ENCODE results near the gene PLEKHG4B. TPM values are rescaled to one million over a fixed set of nuclear protein-coding genes. Genes with fewer than 3 reads are reported as not detected.

Gene PLEKHG4B
- total RNA-seq, 2 donors from 2014 or later: 8.9 to 14.4 TPM

DNA sequence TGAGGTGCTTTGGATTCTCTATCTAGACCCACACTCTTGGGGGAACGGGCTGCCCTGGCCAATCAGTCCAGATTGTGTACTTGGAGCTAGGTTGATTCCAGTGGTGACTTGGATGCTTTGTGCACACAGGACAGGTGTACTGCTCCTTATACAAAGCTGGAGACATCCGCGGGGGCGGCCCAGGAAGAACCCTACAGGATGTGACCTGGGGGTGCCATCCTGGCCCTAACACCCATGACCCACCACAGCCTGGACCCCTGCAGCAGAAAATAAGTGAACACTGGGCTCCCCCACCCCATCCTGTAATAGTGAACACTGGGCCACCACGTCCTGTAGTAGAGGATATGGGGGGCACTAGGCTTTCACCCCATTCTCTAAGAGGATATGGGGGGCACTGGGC, 12.1 kb upstream of the PLEKHG4B start:
- no peak overlapping the region for H3K4me3 ChIP-seq
- no peaks in the 10 kb centered on the region for H3K9me3 ChIP-seq
- no peaks in the 10 kb centered on the region for H3K27me3 ChIP-seq (replicated peaks; ENCODE audit: insufficient read depth)
- H3K36me3 ChIP-seq: no peaks in the 10 kb centered on the region
- H3K27ac ChIP-seq: no peak overlapping the region
- 97% methylated on average over 5 of the region's 5 CpGs for WGBS
- H3K4me1 ChIP-seq (replicated peaks): no peaks in the 10 kb centered on the region
- intact Hi-C loops (cut with DNase I): no loop called here
- DNase-seq (ENCODE audit: low spot score): no peak
- TF ChIP-seq POLR2AphosphoS5 (IDR thresholded peaks at IDR 0.05): no peak
- no peak for TF ChIP-seq POLR2A (IDR thresholded peaks at IDR 0.05)
- TF ChIP-seq CTCF (IDR thresholded peaks at IDR 0.05): no peak

GRCh38 chr5:81391-82021, 10.5 kb upstream of the PLEKHG4B start:
- intact Hi-C loops (cut with DNase I): no loop called here
- WGBS: 83% methylated on average over 19 of the region's 19 CpGs
- DNase-seq (ENCODE audit: low spot score): no peak
- no peaks in the 10 kb centered on the region for H3K9me3 ChIP-seq
- H3K4me1 ChIP-seq (replicated peaks): no peaks in the 10 kb centered on the region
- TF ChIP-seq POLR2A (IDR thresholded peaks at IDR 0.05) (no peak), CTCF (IDR thresholded peaks at IDR 0.05) (no peak), POLR2AphosphoS5 (IDR thresholded peaks at IDR 0.05) (no peak)
- no peaks in the 10 kb centered on the region for H3K36me3 ChIP-seq
- no peak overlapping the region for H3K4me3 ChIP-seq
- no peaks in the 10 kb centered on the region for H3K27me3 ChIP-seq (replicated peaks; ENCODE audit: insufficient read depth)
- H3K27ac ChIP-seq: no peak overlapping the region

DNA sequence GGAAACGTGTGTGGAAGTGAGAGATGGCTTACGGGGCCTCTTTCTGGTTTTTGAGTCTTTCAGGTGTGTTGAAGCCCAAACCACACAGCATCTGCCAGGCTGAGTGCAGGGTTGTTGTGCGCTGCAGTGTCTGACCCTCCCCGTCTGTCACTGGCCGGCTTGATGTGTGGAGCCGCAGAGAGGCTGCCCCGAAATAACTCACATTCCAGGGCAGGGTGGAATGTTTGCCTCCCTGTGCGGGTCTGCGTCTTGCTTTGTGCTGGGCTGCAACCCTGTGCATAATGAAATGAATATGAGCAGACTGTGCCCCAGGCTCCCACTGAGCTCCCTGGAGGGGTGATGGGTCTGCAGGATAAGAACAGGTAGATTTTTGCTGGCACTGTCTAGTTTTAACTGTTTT, 9.9 kb upstream of the PLEKHG4B start:
- intact Hi-C loops (cut with DNase I): no loop called here
- Histone ChIP-seq H3K27me3 (replicated peaks; ENCODE audit: insufficient read depth) (no peaks in the 10 kb centered on the region), H3K4me3 (no peak overlapping the region), H3K9me3 (no peaks in the 10 kb centered on the region), H3K36me3 (no peaks in the 10 kb centered on the region), H3K4me1 (replicated peaks) (no peaks in the 10 kb centered on the region), H3K27ac (no peak overlapping the region)
- DNase-seq (ENCODE audit: low spot score): no peak
- WGBS: 29% methylated on average over 9 of the region's 9 CpGs
- TF ChIP-seq CTCF (IDR thresholded peaks at IDR 0.05) (no peak), POLR2A (IDR thresholded peaks at IDR 0.05) (no peak), POLR2AphosphoS5 (IDR thresholded peaks at IDR 0.05) (no peak)

DNA sequence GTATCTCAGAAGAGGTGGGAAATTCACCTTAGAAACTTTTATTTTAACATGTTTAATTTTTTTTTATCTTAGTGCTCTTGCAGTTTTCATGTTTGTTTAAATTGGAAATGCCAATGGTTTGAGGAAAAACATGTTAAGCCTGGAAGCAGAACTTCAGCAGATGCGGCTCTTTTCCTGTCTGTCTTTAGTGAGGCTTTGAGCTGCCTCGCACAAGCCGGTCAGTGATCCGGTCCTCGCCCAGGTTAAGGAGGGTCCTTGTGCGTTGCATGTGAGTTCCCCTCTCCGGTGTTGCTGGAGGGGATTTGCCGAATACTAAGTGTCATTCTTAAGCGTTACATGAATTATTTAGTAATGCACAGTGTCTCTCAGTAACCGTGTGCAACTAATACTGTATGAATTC, 9.4 kb upstream of the PLEKHG4B start:
- Histone ChIP-seq H3K4me1 (replicated peaks) (no peaks in the 10 kb centered on the region), H3K9me3 (no peaks in the 10 kb centered on the region), H3K27ac (no peak overlapping the region), H3K27me3 (replicated peaks; ENCODE audit: insufficient read depth) (no peaks in the 10 kb centered on the region), H3K4me3 (no peak overlapping the region), H3K36me3 (no peaks in the 10 kb centered on the region)
- TF ChIP-seq CTCF (IDR thresholded peaks at IDR 0.05): no peak
- 44% methylated on average over 10 of the region's 10 CpGs for WGBS
- intact Hi-C loops (cut with DNase I): no loop called here
- DNase-seq (ENCODE audit: low spot score): no peak

- no peaks in the 10 kb centered on the region for H3K9me3 ChIP-seq
- H3K4me3 ChIP-seq: no peak overlapping the region
- WGBS: 73% methylated on average over 13 of the region's 13 CpGs
- H3K36me3 ChIP-seq: no peaks in the 10 kb centered on the region
- no peak overlapping the region for H3K27ac ChIP-seq
- no peaks in the 10 kb centered on the region for H3K4me1 ChIP-seq (replicated peaks)
- intact Hi-C loops (cut with DNase I): no loop called here
- DNase-seq (ENCODE audit: low spot score): no peak
- H3K27me3 ChIP-seq (replicated peaks; ENCODE audit: insufficient read depth): no peaks in the 10 kb centered on the region
- TF ChIP-seq POLR2AphosphoS5 (IDR thresholded peaks at IDR 0.05) (no peak), CTCF (IDR thresholded peaks at IDR 0.05) (no peak), POLR2A (IDR thresholded peaks at IDR 0.05) (no peak)
These were observed 8.9 kb upstream of the PLEKHG4B start for GRCh38 chr5:83029-83428.
